Measurements from ENCODE around the gene KCNK4.
"Not testable (repeated sequence)": the region's sequence is repeated elsewhere in the genome, so short reads cannot be mapped to it uniquely, and the experiment has no call there.

Gene KCNK4

GRCh38 chr11:64291262-64291751, at the start of gene KCNK4:
Gene KCNK4, plus strand, starts transcription at chr11:64291302. Its CDS starts 1,717 bp downstream, at chr11:64293019.
- DNase-seq = no peak

GRCh38 chr11:64241491-64242374, 49.4 kb upstream of the KCNK4 start:
- DNase-seq = peak; percentile 100

- no peak for DNase-seq
These were observed 47.8 kb upstream of the KCNK4 start for GRCh38 chr11:64243236-64243854.

GRCh38 chr11:64244107-64244506, 47.0 kb upstream of the KCNK4 start:
- no peak for DNase-seq

GRCh38 chr11:64244966-64245365, 46.1 kb upstream of the KCNK4 start:
- DNase-seq = no peak

- DNase-seq = peak in 1 of 2 experiments; percentile 17
These were observed 45.7 kb upstream of the KCNK4 start for GRCh38 chr11:64245401-64245796.

- DNase-seq = peak; percentile 80 to 92
These were observed 45.1 kb upstream of the KCNK4 start for GRCh38 chr11:64245797-64246620.

GRCh38 chr11:64246621-64246870, 44.6 kb upstream of the KCNK4 start:
- not testable (repeated sequence) for DNase-seq

- peak; percentile 81 to 84 for DNase-seq
These were observed 44.0 kb upstream of the KCNK4 start, which contains the start of gene PPP1R14B for GRCh38 chr11:64246871-64247728. Gene PPP1R14B, minus strand, starts transcription at chr11:64246943. Its CDS starts 270 bp downstream, at chr11:64246673.

- DNase-seq = no peak
These were observed 43.2 kb upstream of the KCNK4 start for GRCh38 chr11:64247729-64248531.

GRCh38 chr11:64248578-64248977, 42.5 kb upstream of the KCNK4 start:
- DNase-seq = no peak

- no peak for DNase-seq
These were observed 42.1 kb upstream of the KCNK4 start for GRCh38 chr11:64249038-64249437.

GRCh38 chr11:64249563-64250414, 41.3 kb upstream of the KCNK4 start:
- DNase-seq = no peak

GRCh38 chr11:64250415-64251015, 40.6 kb upstream of the KCNK4 start:
- no peak for DNase-seq

- peak; percentile 54 to 71 for DNase-seq
These were observed 39.9 kb upstream of the KCNK4 start, which contains the start of gene PLCB3 for GRCh38 chr11:64251016-64251752. Gene PLCB3, plus strand, starts transcription at chr11:64251530. Its CDS starts 120 bp downstream, at chr11:64251650.

- DNase-seq = no peak
These were observed 39.4 kb upstream of the KCNK4 start for GRCh38 chr11:64251753-64252002.

- no peak for DNase-seq
These were observed 38.9 kb upstream of the KCNK4 start for GRCh38 chr11:64252003-64252872.

- no peak for DNase-seq
These were observed 38.1 kb upstream of the KCNK4 start for GRCh38 chr11:64253043-64253442.

Data from stimulated activated CD4-positive, alpha-beta T cell treated with anti-CD3 and anti-CD28 coated beads, Interleukin-4, amount 100 ng/mL, for 4 hours (primary cell).